AG09309 (cell line): ENCODE data around the gene SIX1.

Experiments used
- DNase-seq: peaks from one replicate; pipeline ENCODE4 v3.0.0-alpha.2; 2010; ENCODE audit warnings: low read depth
- H3K4me3 ChIP-seq: 2 replicates; pipeline ENCODE4 v1.5.1; 2011; ENCODE audit warnings: mild to moderate bottlenecking, low read depth, low read length, moderate library complexity; ENCODE audit not compliant: control insufficient read depth
- TF ChIP-seq, protein P1 (sequence below): IDR thresholded peaks from 2 replicates; pipeline ENCODE4 v1.5.1; 2011; ENCODE audit warnings: mild to moderate bottlenecking, low read depth, low read length, inconsistent platforms; ENCODE audit not compliant: insufficient read depth, control insufficient read depth; ENCODE audit errors: missing control alignments

The SIX1 gene

DNA sequence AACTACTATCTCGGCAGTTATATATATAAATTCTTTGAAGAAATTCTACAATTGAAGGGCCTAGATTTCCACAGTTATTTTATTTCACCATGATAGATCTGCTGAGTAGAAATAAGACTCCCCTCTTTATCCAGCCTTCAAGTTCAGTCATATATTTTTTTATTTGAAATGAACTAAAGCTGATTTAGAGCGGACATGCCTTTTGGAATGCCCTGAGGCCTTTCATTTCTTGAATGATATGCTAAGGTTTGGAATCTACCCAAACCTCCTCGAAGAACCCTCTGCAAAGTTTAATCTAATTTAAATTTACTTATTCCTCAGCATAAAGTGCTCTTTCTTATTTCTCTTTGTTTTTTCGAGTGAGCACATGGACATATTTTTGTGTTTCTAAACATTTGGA lies 15.1 kb downstream of the SIX1 start:
- DNase-seq, result no peak
- TF ChIP-seq, protein P1, sequence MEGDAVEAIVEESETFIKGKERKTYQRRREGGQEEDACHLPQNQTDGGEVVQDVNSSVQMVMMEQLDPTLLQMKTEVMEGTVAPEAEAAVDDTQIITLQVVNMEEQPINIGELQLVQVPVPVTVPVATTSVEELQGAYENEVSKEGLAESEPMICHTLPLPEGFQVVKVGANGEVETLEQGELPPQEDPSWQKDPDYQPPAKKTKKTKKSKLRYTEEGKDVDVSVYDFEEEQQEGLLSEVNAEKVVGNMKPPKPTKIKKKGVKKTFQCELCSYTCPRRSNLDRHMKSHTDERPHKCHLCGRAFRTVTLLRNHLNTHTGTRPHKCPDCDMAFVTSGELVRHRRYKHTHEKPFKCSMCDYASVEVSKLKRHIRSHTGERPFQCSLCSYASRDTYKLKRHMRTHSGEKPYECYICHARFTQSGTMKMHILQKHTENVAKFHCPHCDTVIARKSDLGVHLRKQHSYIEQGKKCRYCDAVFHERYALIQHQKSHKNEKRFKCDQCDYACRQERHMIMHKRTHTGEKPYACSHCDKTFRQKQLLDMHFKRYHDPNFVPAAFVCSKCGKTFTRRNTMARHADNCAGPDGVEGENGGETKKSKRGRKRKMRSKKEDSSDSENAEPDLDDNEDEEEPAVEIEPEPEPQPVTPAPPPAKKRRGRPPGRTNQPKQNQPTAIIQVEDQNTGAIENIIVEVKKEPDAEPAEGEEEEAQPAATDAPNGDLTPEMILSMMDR, result no peak
- H3K4me3 ChIP-seq, result no peak overlapping the region

DNA sequence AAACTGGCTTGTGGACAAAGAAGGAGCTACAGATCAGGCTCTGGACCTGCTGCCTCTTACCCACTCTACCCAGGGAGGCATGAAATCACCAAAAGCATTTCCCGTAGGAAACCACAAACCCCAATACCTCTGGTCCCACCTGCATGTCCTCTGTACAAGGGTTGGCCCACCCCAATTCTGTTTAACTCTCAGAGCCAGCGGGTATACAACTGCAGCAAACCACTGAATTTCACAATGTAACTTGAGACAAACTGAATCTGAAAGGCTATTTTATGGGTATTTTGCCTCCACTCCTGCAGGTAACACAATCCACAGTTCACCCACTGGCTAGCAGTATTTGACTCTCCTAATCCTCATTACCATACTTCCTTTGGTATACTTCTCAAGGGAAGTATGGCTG lies 16.5 kb downstream of the SIX1 start:
- H3K4me3 ChIP-seq, result no peak overlapping the region
- TF ChIP-seq, protein P1, result no peak
- DNase-seq, result no peak

DNA sequence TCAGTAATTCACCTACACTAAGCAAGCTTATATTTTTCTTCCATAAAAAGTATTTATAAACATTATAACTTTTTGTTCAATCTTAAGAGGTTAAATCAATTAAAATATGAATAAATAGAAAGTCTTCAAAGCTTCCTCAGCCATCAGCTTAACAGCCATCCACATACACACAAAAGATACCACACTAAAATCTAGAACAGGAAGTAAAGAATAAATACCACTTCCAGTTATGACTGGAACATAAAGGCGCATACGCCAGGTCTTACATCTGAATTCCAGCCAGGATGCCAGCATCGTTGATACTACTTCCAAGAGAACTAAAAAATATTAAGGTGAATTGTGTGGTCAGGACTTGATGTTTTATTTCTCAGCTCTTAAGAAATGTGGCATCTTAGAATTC lies 17.0 kb downstream of the SIX1 start:
- H3K4me3 ChIP-seq, result no peak overlapping the region
- DNase-seq, result no peak
- TF ChIP-seq, protein P1, result no peak

DNA sequence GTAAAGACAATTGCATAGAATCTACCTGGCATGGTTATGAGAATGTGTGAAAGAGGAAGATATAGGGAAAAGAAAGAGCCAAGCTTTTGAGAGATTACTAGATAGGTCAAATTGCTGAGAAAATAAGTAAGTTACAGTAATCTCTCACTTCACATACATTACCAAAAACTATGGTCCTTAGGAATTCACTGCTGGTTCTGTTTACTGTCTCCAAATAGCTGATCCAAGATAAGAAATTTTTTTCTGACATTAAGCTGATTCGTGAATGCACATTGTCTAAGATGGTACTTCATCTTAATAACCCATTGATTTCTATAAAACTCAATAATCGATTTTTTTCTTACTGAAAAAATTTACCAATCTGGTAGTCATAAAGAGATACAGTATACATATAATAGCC lies 17.4 kb downstream of the SIX1 start:
- TF ChIP-seq, protein P1, result no peak
- no peak for DNase-seq
- H3K4me3 ChIP-seq, result no peak overlapping the region

DNA sequence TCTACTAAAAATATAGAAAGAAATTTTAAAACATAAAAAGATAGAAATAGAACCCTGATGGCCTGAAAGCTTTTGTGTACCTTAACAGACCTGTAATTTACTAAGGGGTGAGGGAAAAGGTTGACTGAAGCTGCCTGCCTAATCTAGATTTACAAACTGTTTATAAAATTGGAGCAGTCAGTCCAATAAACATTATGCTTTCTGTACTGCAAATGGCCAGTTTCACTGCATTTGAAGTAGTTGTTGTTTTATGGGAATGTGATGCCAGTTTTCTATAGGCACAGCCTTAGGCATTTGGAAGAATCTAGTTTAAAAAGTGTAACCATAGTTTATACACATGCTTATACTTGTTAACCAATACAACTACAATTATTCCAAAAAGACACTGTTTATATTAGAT lies 19.1 kb downstream of the SIX1 start:
- H3K4me3 ChIP-seq, result no peak overlapping the region
- no peak for DNase-seq
- TF ChIP-seq, protein P1, result no peak

DNA sequence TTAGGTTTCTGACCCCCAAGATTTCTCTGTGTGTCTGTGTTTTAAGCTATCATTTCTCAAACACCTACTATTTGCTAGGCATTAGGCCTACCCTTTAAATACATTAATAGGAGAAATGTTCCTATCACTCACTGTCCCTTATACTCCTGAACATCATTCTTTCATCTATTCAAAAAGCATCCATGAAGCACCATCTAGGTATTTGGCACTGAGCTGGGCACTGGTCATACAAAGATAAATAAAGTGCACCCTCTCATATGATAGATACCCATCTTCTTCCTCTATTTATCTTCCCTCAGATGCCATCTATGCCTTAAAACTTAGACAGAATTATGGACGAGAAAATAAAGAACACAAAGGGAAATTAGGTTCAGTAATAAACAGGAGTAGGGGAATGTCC lies 20.4 kb downstream of the SIX1 start:
- DNase-seq, result no peak
- TF ChIP-seq, protein P1, result no peak
- no peak overlapping the region for H3K4me3 ChIP-seq

DNA sequence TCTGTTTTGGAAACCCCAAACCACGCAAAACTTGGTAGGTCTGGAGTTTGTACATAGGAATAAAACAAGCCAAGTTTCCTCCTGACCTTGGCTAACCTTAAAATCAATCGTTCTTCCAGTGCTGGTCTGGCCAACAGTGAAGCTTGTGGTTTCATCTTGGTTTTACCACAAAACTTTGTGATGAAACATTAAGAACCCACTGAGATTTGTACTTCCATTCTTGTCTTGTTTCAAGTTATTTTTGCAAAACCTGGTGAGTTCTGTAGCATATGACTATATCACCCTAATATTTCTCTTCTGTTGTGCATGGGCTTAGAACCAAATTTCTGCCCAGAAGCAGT lies 26.4 kb downstream of the SIX1 start:
- TF ChIP-seq, protein P1, result no peak
- H3K4me3 ChIP-seq, result no peak overlapping the region
- peak; percentile 34 for DNase-seq
